Keratinocyte (primary cell): ENCODE measurements around the gene CSH1.
"Not testable (repeated sequence)": the region's sequence is repeated elsewhere in the genome, so short reads cannot be mapped to it uniquely, and the experiment has no call there.

Source experiments
- CTCF ChIP-seq, 3 experiments: IDR thresholded peaks in 1 of 3; conservative IDR thresholded peaks in 1 of 3; optimal IDR thresholded peaks in 1 of 3; 2 replicates in 2 of 3; 3 replicates in 1 of 3; pipeline versions ENCODE3 to v1.5.1; 2011; ENCODE audit warnings: low read length in 3 of 3, mild to moderate bottlenecking in 3 of 3, moderate library complexity in 2 of 3, control low read depth in 1 of 3, inconsistent platforms in 1 of 3; ENCODE audit not compliant: insufficient read depth in 2 of 3; ENCODE audit errors: extremely low read depth in 1 of 3
- EZH2 ChIP-seq: IDR thresholded peaks from one replicate; pipeline ENCODE4 v1.6.1; 2012; ENCODE audit warnings: inconsistent platforms, mild to moderate bottlenecking, low read length, moderate library complexity

- peak in 2 of 3 experiments; percentile 15 to 23 for TF ChIP-seq CTCF (optimal IDR thresholded peaks at IDR 0.05 in 1 of 3, IDR thresholded peaks at IDR 0.05 in 1 of 3, conservative IDR thresholded peaks at IDR 0.05 in 1 of 3; ENCODE audit: extremely low read depth in 1 of 3, insufficient read depth in 2 of 3, low read length in 3 of 3)
- not testable (repeated sequence) for TF ChIP-seq EZH2
Observed at GRCh38 chr17:63869491-63870291, 26.7 kb downstream of the CSH1 start.
